Neutrophil (primary cell): ENCODE measurements around the gene KLF16.

Experiments
- H3K27ac ChIP-seq: fragments of 200-600 bp; sonication (generic); 2 replicates; pipeline ENCODE4 v1.5.1; 2016; ENCODE audit warnings: mild to moderate bottlenecking, moderate library complexity
- H3K27me3 ChIP-seq: fragments of 200-600 bp; sonication (generic); 2 replicates; pipeline ENCODE4 v1.6.0; 2016; ENCODE audit warnings: mild to moderate bottlenecking
- H3K36me3 ChIP-seq: fragments of 200-600 bp; sonication (generic); 2 replicates; pipeline ENCODE4 v1.5.1; 2017
- H3K4me1 ChIP-seq, 2 experiments: fragments of 200-600 bp in 1 of 2; sonication (generic) in 1 of 2; 1 replicate in 1 of 2; 2 replicates in 1 of 2; pipeline versions ENCODE4 v1.5.1 to v1.6.1; 2013 to 2016; ENCODE audit warnings: low read depth in 1 of 2, low read length in 1 of 2, mild to moderate bottlenecking in 1 of 2, moderate library complexity in 1 of 2; ENCODE audit not compliant: control insufficient read depth in 1 of 2, insufficient read depth in 1 of 2
- H3K4me3 ChIP-seq, 2 experiments: fragments of 200-600 bp in 1 of 2; sonication (generic) in 1 of 2; 1 replicate in 1 of 2; 2 replicates in 1 of 2; pipeline ENCODE4 v1.5.1; 2013 to 2016; ENCODE audit warnings: low read depth in 1 of 2, low read length in 1 of 2, mild to moderate bottlenecking in 1 of 2, moderate library complexity in 1 of 2
- H3K9me3 ChIP-seq: fragments of 200-600 bp; sonication (generic); 2 replicates; pipeline ENCODE4 v1.5.1; 2016
- TF ChIP-seq, protein P1 (sequence below): fragments of 200-600 bp; sonication (generic); IDR thresholded peaks from 2 replicates; pipeline ENCODE4 v1.5.1; 2016; ENCODE audit warnings: antibody characterized with exemption

The KLF16 gene

GRCh38 chr19:1853295-1854038 is 9.9 kb downstream of the KLF16 start:
- peaks cover 9% of the 10 kb centered on the region for H3K36me3 ChIP-seq

GRCh38 chr19:1852581-1853128 is 10.7 kb downstream of the KLF16 start:
- H3K9me3 ChIP-seq = no peaks in the 10 kb centered on the region
- TF ChIP-seq, protein P1, sequence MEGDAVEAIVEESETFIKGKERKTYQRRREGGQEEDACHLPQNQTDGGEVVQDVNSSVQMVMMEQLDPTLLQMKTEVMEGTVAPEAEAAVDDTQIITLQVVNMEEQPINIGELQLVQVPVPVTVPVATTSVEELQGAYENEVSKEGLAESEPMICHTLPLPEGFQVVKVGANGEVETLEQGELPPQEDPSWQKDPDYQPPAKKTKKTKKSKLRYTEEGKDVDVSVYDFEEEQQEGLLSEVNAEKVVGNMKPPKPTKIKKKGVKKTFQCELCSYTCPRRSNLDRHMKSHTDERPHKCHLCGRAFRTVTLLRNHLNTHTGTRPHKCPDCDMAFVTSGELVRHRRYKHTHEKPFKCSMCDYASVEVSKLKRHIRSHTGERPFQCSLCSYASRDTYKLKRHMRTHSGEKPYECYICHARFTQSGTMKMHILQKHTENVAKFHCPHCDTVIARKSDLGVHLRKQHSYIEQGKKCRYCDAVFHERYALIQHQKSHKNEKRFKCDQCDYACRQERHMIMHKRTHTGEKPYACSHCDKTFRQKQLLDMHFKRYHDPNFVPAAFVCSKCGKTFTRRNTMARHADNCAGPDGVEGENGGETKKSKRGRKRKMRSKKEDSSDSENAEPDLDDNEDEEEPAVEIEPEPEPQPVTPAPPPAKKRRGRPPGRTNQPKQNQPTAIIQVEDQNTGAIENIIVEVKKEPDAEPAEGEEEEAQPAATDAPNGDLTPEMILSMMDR = no peak
- peaks cover 73 to 81% of the 10 kb centered on the region in 2 experiments for H3K4me1 ChIP-seq
- H3K4me3 ChIP-seq = peak overlapping the region in 1 of 2 experiments; percentile 51
- H3K27ac ChIP-seq = no peak overlapping the region
- H3K27me3 ChIP-seq = peaks cover 16% of the 10 kb centered on the region
- peaks cover 9% of the 10 kb centered on the region for H3K36me3 ChIP-seq

More at GRCh38 chr19:1853295-1854038, 9.9 kb downstream of the KLF16 start:
- peaks cover 16% of the 10 kb centered on the region for H3K27me3 ChIP-seq
- peak overlapping the region; percentile 98 for H3K27ac ChIP-seq
- H3K4me1 ChIP-seq = peaks cover 77 to 85% of the 10 kb centered on the region in 2 experiments
- no peaks in the 10 kb centered on the region for H3K9me3 ChIP-seq
- peak overlapping the region in 1 of 2 experiments; percentile 51 for H3K4me3 ChIP-seq
- TF ChIP-seq, protein P1 = peak; percentile 100

- TF ChIP-seq, protein P1 = no peak
- no peaks in the 10 kb centered on the region for H3K9me3 ChIP-seq
- peaks cover 16% of the 10 kb centered on the region for H3K27me3 ChIP-seq
- H3K4me1 ChIP-seq = peaks cover 73 to 81% of the 10 kb centered on the region in 2 experiments
- peaks cover 9% of the 10 kb centered on the region for H3K36me3 ChIP-seq
- H3K27ac ChIP-seq = no peak overlapping the region
- H3K4me3 ChIP-seq = no peak overlapping the region
These were observed 11.5 kb downstream of the KLF16 start for GRCh38 chr19:1851654-1852580.

- Histone ChIP-seq H3K36me3 (peaks cover 9% of the 10 kb centered on the region), H3K4me3 (no peak overlapping the region), H3K27me3 (peaks cover 16% of the 10 kb centered on the region), H3K27ac (no peak overlapping the region), H3K4me1 (peaks cover 75 to 82% of the 10 kb centered on the region in 2 experiments), H3K9me3 (no peaks in the 10 kb centered on the region)
- TF ChIP-seq, protein P1 = peak; percentile 34
These were observed 12.3 kb downstream of the KLF16 start for GRCh38 chr19:1850809-1851653.
